Measurements from ENCODE around the gene KLF2.
A peak's percentile ranks its signal among the peaks of the same experiment; 100 is the strongest.

Gene KLF2

GRCh38 chr19:16320987-16321386, 3.6 kb upstream of the KLF2 start:
- Mint-ChIP-seq H3K4me3 (no peak overlapping the region), H3K27me3 (ENCODE audit: low read depth, poor library complexity) (peaks cover 79% of the 10 kb centered on the region), H3K36me3 (ENCODE audit: low read depth) (no peaks in the 10 kb centered on the region), H3K9me3 (peaks cover 6% of the 10 kb centered on the region), H3K4me1 (peaks cover 2% of the 10 kb centered on the region), H3K27ac (no peak overlapping the region)
- no peak for TF ChIP-seq CTCF (IDR thresholded peaks at IDR 0.05)
- no peak for DNase-seq

- DNase-seq, result peak; percentile 60
- H3K27me3 Mint-ChIP-seq (ENCODE audit: low read depth, poor library complexity), result peaks cover 88% of the 10 kb centered on the region
- no peak overlapping the region for H3K4me3 Mint-ChIP-seq
- no peaks in the 10 kb centered on the region for H3K36me3 Mint-ChIP-seq (ENCODE audit: low read depth)
- H3K9me3 Mint-ChIP-seq, result no peaks in the 10 kb centered on the region
- H3K27ac Mint-ChIP-seq, result no peak overlapping the region
- peaks cover 8% of the 10 kb centered on the region for H3K4me1 Mint-ChIP-seq
- TF ChIP-seq CTCF (IDR thresholded peaks at IDR 0.05), result no peak
Measured at GRCh38 chr19:16325161-16325527, 518 bp downstream of the KLF2 start.

- Mint-ChIP-seq H3K27ac (no peak overlapping the region), H3K4me3 (peak overlapping the region; percentile 38), H3K4me1 (peaks cover 8% of the 10 kb centered on the region), H3K9me3 (no peaks in the 10 kb centered on the region), H3K27me3 (ENCODE audit: low read depth, poor library complexity) (peaks cover 88% of the 10 kb centered on the region), H3K36me3 (ENCODE audit: low read depth) (no peaks in the 10 kb centered on the region)
- no peak for TF ChIP-seq CTCF (IDR thresholded peaks at IDR 0.05)
- peak; percentile 59 for DNase-seq
Measured at GRCh38 chr19:16325641-16326400, 1.2 kb downstream of the KLF2 start.

GRCh38 chr19:16326401-16327168, 2.0 kb downstream of the KLF2 start:
- TF ChIP-seq CTCF (IDR thresholded peaks at IDR 0.05), result no peak
- H3K4me3 Mint-ChIP-seq, result peak overlapping the region; percentile 38
- DNase-seq, result peak; percentile 19
- H3K9me3 Mint-ChIP-seq, result no peaks in the 10 kb centered on the region
- no peak overlapping the region for H3K27ac Mint-ChIP-seq
- peaks cover 8% of the 10 kb centered on the region for H3K4me1 Mint-ChIP-seq
- H3K27me3 Mint-ChIP-seq (ENCODE audit: low read depth, poor library complexity), result peaks cover 88% of the 10 kb centered on the region
- no peaks in the 10 kb centered on the region for H3K36me3 Mint-ChIP-seq (ENCODE audit: low read depth)

GRCh38 chr19:16327169-16327475, 2.5 kb downstream of the KLF2 start:
- Mint-ChIP-seq H3K4me1 (peaks cover 8% of the 10 kb centered on the region), H3K4me3 (no peak overlapping the region), H3K9me3 (no peaks in the 10 kb centered on the region), H3K27ac (no peak overlapping the region), H3K27me3 (ENCODE audit: low read depth, poor library complexity) (peaks cover 88% of the 10 kb centered on the region), H3K36me3 (ENCODE audit: low read depth) (no peaks in the 10 kb centered on the region)
- TF ChIP-seq CTCF (IDR thresholded peaks at IDR 0.05), result no peak
- no peak for DNase-seq

All from nephron progenitor cell (in vitro differentiated cells).